ENCODE results near the gene FBXL7. TPM values are rescaled to one million over a fixed set of nuclear protein-coding genes. Genes with fewer than 3 reads are reported as not detected.

FBXL7 gene
- polyA plus RNA-seq, 1 donor (not counting 4 experiments of a cell fraction or from before 2014, with no cell fraction given): 0.22 TPM

DNA sequence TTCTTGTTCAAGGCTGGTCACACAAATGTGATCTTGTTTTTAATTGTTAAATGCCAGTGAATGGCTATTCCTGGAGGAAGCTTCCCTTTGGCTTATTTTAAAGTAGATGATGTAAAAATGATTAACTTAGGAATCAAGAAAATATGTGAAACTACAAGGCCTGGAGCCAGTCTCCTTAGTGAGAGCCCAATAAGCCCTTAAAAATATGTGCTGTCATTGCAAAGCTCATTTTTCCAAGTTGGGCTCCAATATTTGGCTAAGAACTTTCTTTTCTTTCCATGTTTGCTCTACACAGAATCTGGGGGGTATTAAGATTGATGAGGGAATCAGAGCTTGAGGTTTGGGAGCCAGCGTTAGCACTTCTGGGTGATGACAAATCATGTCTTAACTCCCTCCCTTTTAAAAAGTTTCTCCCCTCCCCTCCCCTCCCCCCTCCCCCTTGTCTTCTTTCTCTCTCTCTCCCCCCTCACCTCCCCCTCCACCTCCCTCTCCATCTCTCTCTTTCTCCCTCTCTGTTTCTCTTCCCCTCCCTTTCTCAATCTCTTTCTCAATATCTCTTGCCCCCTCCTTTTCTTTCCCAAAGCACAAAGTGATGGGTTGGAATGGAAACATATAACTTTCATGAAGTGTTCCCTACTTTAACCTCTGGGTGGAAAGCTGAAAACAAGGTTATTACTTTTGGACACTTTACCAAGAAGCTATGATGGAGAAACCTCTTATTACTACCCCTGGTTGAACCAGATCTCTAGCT, 86.0 kb downstream of the FBXL7 start:
- Histone ChIP-seq H3K9me1 (ENCODE audit: control insufficient read depth, extremely low read depth, insufficient read depth, low read length) (no peaks in the 10 kb centered on the region), H3K27me3 (ENCODE audit: control insufficient read depth, extremely low read depth, insufficient read depth, low read length) (no peaks in the 10 kb centered on the region), H3K9me3 (ENCODE audit: control insufficient read depth, low read depth, low read length) (no peaks in the 10 kb centered on the region), H3K27ac (ENCODE audit: control insufficient read depth, insufficient read depth, low read length) (no peak overlapping the region), H3K36me3 (ENCODE audit: control insufficient read depth in 2 of 2, extremely low read depth in 1 of 2, insufficient read depth in 2 of 2, low read length in 2 of 2) (no peaks in the 10 kb centered on the region), H3K4me2 (ENCODE audit: control insufficient read depth, extremely low read depth, insufficient read depth, low read depth, low read length) (no peak overlapping the region), H3K4me3 (ENCODE audit: control insufficient read depth in 2 of 3, extremely low read depth in 1 of 3, insufficient read depth in 2 of 3, low read depth in 1 of 3, low read length in 3 of 3) (no peak overlapping the region), H3K79me2 (ENCODE audit: control insufficient read depth, insufficient read depth, low read length) (no peaks in the 10 kb centered on the region), H3K9ac (ENCODE audit: control insufficient read depth, extremely low read depth, insufficient read depth, low read length) (no peak overlapping the region), H4K20me1 (ENCODE audit: control insufficient read depth, extremely low read depth, insufficient read depth, low read length) (no peaks in the 10 kb centered on the region), H3K4me1 (ENCODE audit: control insufficient read depth, extremely low read depth, insufficient read depth, low read length) (no peaks in the 10 kb centered on the region), H2AFZ (ENCODE audit: control insufficient read depth, low read length) (no peak overlapping the region)
- dilution Hi-C loops (cut with MboI; ENCODE audit: extremely low pct_ligation_motif_present, low sequenced_read_pairs): no loop called here
- TF ChIP-seq, protein P1, sequence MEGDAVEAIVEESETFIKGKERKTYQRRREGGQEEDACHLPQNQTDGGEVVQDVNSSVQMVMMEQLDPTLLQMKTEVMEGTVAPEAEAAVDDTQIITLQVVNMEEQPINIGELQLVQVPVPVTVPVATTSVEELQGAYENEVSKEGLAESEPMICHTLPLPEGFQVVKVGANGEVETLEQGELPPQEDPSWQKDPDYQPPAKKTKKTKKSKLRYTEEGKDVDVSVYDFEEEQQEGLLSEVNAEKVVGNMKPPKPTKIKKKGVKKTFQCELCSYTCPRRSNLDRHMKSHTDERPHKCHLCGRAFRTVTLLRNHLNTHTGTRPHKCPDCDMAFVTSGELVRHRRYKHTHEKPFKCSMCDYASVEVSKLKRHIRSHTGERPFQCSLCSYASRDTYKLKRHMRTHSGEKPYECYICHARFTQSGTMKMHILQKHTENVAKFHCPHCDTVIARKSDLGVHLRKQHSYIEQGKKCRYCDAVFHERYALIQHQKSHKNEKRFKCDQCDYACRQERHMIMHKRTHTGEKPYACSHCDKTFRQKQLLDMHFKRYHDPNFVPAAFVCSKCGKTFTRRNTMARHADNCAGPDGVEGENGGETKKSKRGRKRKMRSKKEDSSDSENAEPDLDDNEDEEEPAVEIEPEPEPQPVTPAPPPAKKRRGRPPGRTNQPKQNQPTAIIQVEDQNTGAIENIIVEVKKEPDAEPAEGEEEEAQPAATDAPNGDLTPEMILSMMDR (optimal IDR thresholded peaks at IDR 0.05 in 1 of 3, IDR thresholded peaks at IDR 0.05 in 1 of 3, conservative IDR thresholded peaks at IDR 0.05 in 1 of 3; ENCODE audit: extremely low read depth in 1 of 3, insufficient read depth in 2 of 3, low read length in 3 of 3): no peak
- no peak for TF ChIP-seq EZH2 (IDR thresholded peaks at IDR 0.05; ENCODE audit: low read length)
- DNase-seq (ENCODE audit: low read depth, low spot score) (no peak), FAIRE-seq (no peak)

DNA sequence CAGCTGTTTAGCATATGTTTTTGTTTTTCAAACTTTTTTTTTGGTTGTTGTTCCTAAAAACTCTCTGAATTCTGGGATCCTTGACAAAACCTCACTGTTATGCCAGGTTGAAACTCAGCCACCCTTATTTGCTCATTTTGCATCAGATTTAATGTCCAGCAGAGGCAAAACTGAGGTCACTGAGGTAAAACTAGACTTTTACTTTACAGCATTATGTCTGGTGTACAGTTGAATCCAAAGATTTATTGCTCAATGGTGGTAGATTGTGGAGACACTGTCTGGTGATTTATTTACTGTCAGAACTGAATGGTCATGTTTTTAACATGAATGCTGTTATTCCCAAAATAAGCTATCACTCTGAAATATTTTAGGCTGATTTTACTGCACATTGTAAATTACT, 87.9 kb downstream of the FBXL7 start:
- no peaks in the 10 kb centered on the region for H4K20me1 ChIP-seq (ENCODE audit: control insufficient read depth, extremely low read depth, insufficient read depth, low read length)
- FAIRE-seq: no peak
- no peaks in the 10 kb centered on the region for H3K9me1 ChIP-seq (ENCODE audit: control insufficient read depth, extremely low read depth, insufficient read depth, low read length)
- no peaks in the 10 kb centered on the region for H3K4me1 ChIP-seq (ENCODE audit: control insufficient read depth, extremely low read depth, insufficient read depth, low read length)
- H3K27ac ChIP-seq (ENCODE audit: control insufficient read depth, insufficient read depth, low read length): no peak overlapping the region
- H3K27me3 ChIP-seq (ENCODE audit: control insufficient read depth, extremely low read depth, insufficient read depth, low read length): no peaks in the 10 kb centered on the region
- H3K36me3 ChIP-seq (ENCODE audit: control insufficient read depth in 2 of 2, extremely low read depth in 1 of 2, insufficient read depth in 2 of 2, low read length in 2 of 2): no peaks in the 10 kb centered on the region
- H3K79me2 ChIP-seq (ENCODE audit: control insufficient read depth, insufficient read depth, low read length): no peaks in the 10 kb centered on the region
- H3K9me3 ChIP-seq (ENCODE audit: control insufficient read depth, low read depth, low read length): no peaks in the 10 kb centered on the region
- H3K9ac ChIP-seq (ENCODE audit: control insufficient read depth, extremely low read depth, insufficient read depth, low read length): no peak overlapping the region
- H2AFZ ChIP-seq (ENCODE audit: control insufficient read depth, low read length): no peak overlapping the region
- TF ChIP-seq, protein P1 (optimal IDR thresholded peaks at IDR 0.05 in 1 of 3, IDR thresholded peaks at IDR 0.05 in 1 of 3, conservative IDR thresholded peaks at IDR 0.05 in 1 of 3; ENCODE audit: extremely low read depth in 1 of 3, insufficient read depth in 2 of 3, low read length in 3 of 3): no peak
- TF ChIP-seq EZH2 (IDR thresholded peaks at IDR 0.05; ENCODE audit: low read length): no peak
- no peak overlapping the region for H3K4me3 ChIP-seq (ENCODE audit: control insufficient read depth in 2 of 3, extremely low read depth in 1 of 3, insufficient read depth in 2 of 3, low read depth in 1 of 3, low read length in 3 of 3)
- H3K4me2 ChIP-seq (ENCODE audit: control insufficient read depth, extremely low read depth, insufficient read depth, low read depth, low read length): no peak overlapping the region
- DNase-seq (ENCODE audit: low read depth, low spot score): no peak
- dilution Hi-C loops (cut with MboI; ENCODE audit: extremely low pct_ligation_motif_present, low sequenced_read_pairs): no loop called here
